Kidney epithelial cell (primary cell): ENCODE data around the gene GARNL3. TPM values are rescaled to one million over a fixed set of nuclear protein-coding genes. Genes with fewer than 3 reads are reported as not detected.

Experiments
- DNase-seq: peaks from one replicate; pipeline ENCODE4 v3.0.0-alpha.2; 2010; ENCODE audit warnings: low read depth
- H3K27me3 ChIP-seq: 2 replicates; pipeline ENCODE4 v1.6.0; 2011; ENCODE audit warnings: low read length; ENCODE audit not compliant: control insufficient read depth, insufficient read depth
- H3K36me3 ChIP-seq: 2 replicates; pipeline ENCODE4 v1.5.1; 2011; ENCODE audit warnings: low read length; ENCODE audit not compliant: control insufficient read depth, insufficient read depth
- H3K4me3 ChIP-seq: 2 replicates; pipeline ENCODE4 v1.5.1; 2011; ENCODE audit warnings: low read depth, mild to moderate bottlenecking, control low read depth, low read length
- total RNA-seq: library from RNA; depleted of rRNA; stranded (reverse); fragments of >200 nt; gene quantifications from 2 replicates; pipeline ENCODE4 v1.2.3, GENCODE V29; 2015
- TF ChIP-seq, protein P1 (sequence below): IDR thresholded peaks from 2 replicates; pipeline ENCODE4 v1.5.1; 2011; ENCODE audit warnings: mild to moderate bottlenecking, moderate library complexity, low read length, control low read depth, inconsistent platforms; ENCODE audit not compliant: insufficient read depth, poor library complexity, severe bottlenecking

GARNL3 gene, protein sequence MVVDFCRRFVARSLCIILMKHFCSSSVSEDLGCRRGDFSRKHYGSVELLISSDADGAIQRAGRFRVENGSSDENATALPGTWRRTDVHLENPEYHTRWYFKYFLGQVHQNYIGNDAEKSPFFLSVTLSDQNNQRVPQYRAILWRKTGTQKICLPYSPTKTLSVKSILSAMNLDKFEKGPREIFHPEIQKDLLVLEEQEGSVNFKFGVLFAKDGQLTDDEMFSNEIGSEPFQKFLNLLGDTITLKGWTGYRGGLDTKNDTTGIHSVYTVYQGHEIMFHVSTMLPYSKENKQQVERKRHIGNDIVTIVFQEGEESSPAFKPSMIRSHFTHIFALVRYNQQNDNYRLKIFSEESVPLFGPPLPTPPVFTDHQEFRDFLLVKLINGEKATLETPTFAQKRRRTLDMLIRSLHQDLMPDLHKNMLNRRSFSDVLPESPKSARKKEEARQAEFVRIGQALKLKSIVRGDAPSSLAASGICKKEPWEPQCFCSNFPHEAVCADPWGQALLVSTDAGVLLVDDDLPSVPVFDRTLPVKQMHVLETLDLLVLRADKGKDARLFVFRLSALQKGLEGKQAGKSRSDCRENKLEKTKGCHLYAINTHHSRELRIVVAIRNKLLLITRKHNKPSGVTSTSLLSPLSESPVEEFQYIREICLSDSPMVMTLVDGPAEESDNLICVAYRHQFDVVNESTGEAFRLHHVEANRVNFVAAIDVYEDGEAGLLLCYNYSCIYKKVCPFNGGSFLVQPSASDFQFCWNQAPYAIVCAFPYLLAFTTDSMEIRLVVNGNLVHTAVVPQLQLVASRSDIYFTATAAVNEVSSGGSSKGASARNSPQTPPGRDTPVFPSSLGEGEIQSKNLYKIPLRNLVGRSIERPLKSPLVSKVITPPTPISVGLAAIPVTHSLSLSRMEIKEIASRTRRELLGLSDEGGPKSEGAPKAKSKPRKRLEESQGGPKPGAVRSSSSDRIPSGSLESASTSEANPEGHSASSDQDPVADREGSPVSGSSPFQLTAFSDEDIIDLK
- 2.7 and 5.3 TPM in 2 replicates for total RNA-seq

DNA sequence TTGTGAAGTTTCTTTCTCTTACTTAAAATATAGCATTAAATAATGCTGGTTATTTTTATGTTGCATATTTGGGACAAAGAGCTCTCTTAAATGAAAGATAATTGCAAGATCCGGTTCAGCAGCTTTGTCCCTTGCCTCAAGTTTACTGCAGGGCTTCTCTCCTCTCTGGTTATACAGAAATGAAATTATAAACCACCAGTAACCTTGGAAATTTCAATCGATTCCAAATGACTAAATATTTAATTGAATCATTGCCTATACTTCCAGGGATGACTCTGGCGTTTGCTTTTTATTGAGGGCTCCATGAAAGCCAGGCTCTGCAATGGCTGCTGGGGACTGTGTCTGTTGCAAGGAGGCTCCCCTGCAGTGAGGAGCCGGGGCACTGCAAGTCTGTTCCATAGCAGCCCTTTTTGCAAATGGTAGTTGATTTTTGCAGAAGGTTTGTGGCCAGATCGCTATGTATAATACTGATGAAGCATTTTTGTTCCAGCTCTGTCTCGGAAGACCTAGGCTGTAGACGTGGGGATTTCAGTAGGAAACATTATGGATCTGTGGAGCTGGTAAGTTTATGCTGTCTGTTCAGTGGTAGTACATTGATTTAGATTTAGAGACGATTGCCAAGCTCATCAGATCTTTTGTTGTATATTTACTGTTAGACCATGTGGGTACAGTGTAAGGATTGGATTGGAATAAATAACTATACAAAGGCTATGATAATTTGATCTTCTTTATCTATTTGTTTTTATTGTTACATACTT, at the start of gene GARNL3:
Gene GARNL3, plus strand, starts transcription at position 313 of the 758 bp plus-strand sequence. Its CDS starts 104 bp downstream, at position 417.
- Histone ChIP-seq H3K27me3 (no peaks in the 10 kb centered on the region), H3K4me3 (no peak within 1 kb of the TSS), H3K36me3 (no peaks in the 10 kb centered on the region)
- DNase-seq, result no peak
- TF ChIP-seq, protein P1, sequence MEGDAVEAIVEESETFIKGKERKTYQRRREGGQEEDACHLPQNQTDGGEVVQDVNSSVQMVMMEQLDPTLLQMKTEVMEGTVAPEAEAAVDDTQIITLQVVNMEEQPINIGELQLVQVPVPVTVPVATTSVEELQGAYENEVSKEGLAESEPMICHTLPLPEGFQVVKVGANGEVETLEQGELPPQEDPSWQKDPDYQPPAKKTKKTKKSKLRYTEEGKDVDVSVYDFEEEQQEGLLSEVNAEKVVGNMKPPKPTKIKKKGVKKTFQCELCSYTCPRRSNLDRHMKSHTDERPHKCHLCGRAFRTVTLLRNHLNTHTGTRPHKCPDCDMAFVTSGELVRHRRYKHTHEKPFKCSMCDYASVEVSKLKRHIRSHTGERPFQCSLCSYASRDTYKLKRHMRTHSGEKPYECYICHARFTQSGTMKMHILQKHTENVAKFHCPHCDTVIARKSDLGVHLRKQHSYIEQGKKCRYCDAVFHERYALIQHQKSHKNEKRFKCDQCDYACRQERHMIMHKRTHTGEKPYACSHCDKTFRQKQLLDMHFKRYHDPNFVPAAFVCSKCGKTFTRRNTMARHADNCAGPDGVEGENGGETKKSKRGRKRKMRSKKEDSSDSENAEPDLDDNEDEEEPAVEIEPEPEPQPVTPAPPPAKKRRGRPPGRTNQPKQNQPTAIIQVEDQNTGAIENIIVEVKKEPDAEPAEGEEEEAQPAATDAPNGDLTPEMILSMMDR, result no peak

DNA sequence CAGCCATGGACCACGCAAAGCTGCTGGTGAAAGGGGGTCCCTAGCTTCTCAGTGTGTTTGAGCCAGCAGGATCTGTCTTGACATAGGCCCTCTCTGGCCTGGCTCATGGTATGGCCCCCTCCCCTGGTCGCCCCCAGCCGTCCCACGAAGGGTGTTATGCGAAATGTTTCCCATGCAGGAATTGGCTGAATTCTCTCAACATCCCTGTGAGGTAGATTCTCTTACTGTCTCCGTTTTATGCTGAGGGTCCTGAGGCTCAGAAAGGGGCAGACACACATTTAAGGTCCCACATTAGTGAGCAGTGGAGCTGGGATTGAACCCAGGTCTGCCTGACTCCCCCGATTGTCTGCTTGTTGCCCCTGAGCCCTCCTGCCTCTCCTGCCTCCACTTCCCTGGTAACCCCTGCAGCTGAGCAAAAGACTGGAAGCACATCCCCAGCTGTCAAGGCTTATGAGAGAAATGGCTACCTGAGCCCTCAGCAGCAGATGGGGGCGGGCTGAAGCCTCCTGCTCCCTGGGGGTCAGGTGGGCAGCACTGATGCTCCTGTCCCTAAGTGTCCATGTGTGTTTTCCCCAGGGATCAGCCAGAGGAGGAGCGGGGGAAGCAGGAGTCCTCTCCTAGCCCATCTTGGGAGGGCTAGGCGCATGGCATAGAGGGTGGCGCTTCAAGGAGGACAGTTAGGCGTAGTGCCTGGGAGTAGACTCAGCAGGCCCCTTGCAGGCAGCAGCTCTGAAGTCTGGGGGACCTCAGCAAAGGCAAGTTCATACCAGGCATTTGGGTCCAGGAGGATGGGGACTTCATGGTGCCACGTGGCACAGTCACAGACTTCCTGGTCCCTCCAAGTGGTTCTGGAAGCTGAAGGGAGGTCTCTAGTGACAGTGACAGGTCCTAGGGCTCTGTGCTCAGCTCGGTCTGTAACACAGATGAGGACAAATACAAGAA, 49.0 kb upstream of the GARNL3 start:
- Histone ChIP-seq H3K4me3 (no peak overlapping the region), H3K36me3 (no peaks in the 10 kb centered on the region), H3K27me3 (peaks cover 6% of the 10 kb centered on the region)
- TF ChIP-seq, protein P1, result no peak
- no peak for DNase-seq

DNA sequence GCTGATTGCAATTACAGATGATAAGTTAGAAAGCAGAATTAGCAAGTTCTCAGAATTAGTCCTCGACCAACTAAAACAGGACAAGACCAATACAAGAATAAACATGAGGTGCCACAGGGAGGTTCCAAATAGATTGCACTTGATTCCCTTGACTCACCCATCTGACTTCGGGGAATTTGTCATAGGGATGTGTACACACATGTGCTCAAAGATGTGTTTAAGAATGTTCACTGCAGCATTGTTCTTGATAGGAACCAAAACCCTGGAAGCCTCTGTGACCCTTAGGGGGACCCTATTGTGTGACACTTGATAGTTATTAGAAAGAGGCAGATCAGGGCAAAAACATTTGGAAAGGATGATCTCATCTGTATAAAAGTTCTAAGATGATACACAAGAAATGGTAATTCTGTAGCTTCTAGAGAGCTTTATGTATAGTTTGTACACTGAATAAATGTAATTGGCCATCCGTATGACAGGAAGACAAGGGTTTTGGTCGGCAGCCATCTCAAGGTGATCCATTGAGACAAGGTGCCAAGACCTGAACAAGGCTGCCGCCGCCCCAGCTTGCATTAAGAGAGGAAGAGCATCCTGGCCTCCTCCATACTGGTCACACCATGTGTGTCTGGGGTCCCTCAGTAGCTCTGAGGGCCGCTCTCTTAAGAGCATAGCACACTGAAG, 48.2 kb upstream of the GARNL3 start:
- no peak for DNase-seq
- Histone ChIP-seq H3K36me3 (no peaks in the 10 kb centered on the region), H3K4me3 (no peak overlapping the region), H3K27me3 (peaks cover 3% of the 10 kb centered on the region)
- TF ChIP-seq, protein P1, result no peak

DNA sequence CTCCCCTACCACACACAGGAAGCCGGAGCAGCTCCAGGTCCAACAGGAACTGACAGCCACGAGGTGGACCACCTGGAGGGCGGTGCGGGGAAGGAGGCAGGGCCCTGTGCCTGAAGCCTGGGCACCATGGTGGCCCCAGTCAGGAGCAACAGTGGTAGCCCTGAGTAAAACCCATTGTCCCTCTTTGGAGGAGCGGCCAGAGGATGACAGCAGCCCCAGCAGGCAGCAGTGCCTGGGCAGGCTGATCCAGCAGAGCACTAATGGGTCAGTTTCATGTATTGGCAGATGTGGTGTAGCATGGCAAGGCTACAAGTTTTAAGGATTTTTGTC, 47.7 kb upstream of the GARNL3 start:
- Histone ChIP-seq H3K4me3 (no peak overlapping the region), H3K36me3 (no peaks in the 10 kb centered on the region), H3K27me3 (peaks cover 3% of the 10 kb centered on the region)
- no peak for DNase-seq
- TF ChIP-seq, protein P1, result no peak
